ENCODE measurements around the gene THBS3. TPM values are rescaled to one million over a fixed set of nuclear protein-coding genes. Genes with fewer than 3 reads are reported as not detected.
"Not testable (repeated sequence)": the region's sequence is repeated elsewhere in the genome, so short reads cannot be mapped to it uniquely, and the experiment has no call there.

The THBS3 gene
- total and polyA plus RNA-seq, 9 of the 15 experiments (the other 6 are each of a cell fraction or from before 2014, with no cell fraction given), result 0.59 to 8.3 (median 3.2) TPM

DNA sequence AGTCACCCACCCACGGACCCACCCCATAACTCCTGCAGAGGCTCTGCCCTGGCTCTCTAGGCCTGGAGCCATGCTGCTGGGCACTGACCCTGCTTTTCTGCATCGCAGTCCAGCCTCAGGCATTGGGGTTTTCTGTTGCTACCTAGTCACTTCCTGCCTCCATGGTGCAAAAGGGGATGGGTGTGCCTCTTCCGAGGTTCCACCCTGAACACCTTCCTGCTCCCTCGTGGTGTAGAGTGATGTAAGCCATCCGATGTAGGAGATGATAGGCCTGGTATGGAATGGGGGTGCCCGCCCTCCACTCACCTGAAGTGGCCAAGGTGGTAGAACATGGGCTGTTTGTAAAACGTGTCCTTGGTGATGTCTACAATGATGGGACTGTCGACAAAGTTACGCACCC, 27.7 kb upstream of the THBS3 start:
- H3K79me2 ChIP-seq (ENCODE audit: control insufficient read depth, insufficient read depth, low read length); H3K9me1 ChIP-seq (ENCODE audit: control insufficient read depth, insufficient read depth, low read length); H3K27me3 ChIP-seq (ENCODE audit: control insufficient read depth in 2 of 2, insufficient read depth in 2 of 2, low read length in 2 of 2); BruUV-seq (replicated peaks); H3K27ac ChIP-seq (ENCODE audit: extremely low read depth, low read depth, low read length); CTCF ChIA-PET (ENCODE audit: low intra/inter-chr PET ratio); intact Hi-C loops (cut with micrococcal nuclease); H4K20me1 ChIP-seq (replicated peaks; ENCODE audit: control insufficient read depth, insufficient read depth, low read length); ATAC-seq; DNase-seq (ENCODE audit: extremely low read depth in 1 of 4, low spot score in 3 of 4); H3K4me2 ChIP-seq (ENCODE audit: insufficient read depth, low read length); H2AFZ ChIP-seq (ENCODE audit: low read depth, low read length); FAIRE-seq; H3K4me3 ChIP-seq; in situ Hi-C loops (cut with MboI); H3K9me3 ChIP-seq (replicated peaks; ENCODE audit: control insufficient read depth, insufficient read depth, low read depth, low read length); H3K9ac ChIP-seq (ENCODE audit: insufficient read depth in 1 of 2, low read depth in 2 of 2, low read length in 2 of 2): not testable (repeated sequence)
- Histone ChIP-seq H3K4me1 (replicated peaks in 1 of 2; ENCODE audit: control insufficient read depth in 2 of 2, insufficient read depth in 2 of 2, low read length in 2 of 2) (peaks cover 0 to 11% of the 10 kb centered on the region in 2 experiments; a peak in 3 of 5 replicates), H3K36me3 (ENCODE audit: control insufficient read depth, insufficient read depth, low read length) (peaks cover 11% of the 10 kb centered on the region; the same call in 1 of the 3 replicates)
- POLR2A ChIA-PET, result interaction anchor here (1.0 kb wide), 1 partner anchor 9 kb away, joined by 3 read pairs; no protein-coding TSS in a partner anchor
- 53% methylated on average over 4 of the region's 9 CpGs for WGBS (ENCODE audit: insufficient coverage, low coverage, missing lambda C conversion rate)

DNA sequence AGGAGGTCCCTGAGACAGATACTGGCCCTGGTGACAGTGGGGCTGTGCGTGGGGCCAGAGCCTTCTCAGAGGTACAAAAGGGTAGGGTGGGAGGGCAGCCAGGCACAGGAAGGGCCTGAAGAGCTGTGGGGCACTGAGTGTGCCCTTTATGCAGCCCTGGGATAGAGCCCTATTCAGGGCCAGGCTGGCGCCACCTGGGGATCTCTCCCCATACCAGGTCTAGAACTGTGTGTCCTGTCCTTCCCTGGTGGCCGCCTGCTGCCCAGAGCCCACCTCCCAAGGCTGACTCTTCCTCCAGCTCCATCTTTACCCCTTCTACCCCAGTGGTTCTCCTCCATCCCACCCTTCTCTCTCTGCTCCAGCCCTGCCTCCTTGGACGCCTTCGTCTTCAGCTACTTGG, 25.8 kb upstream of the THBS3 start:
- peak; percentile 12; the same call in 1 of the 3 replicates for ATAC-seq
- H3K79me2 ChIP-seq (ENCODE audit: control insufficient read depth, insufficient read depth, low read length); H2AFZ ChIP-seq (ENCODE audit: low read depth, low read length); DNase-seq (ENCODE audit: extremely low read depth in 1 of 4, low spot score in 3 of 4); H4K20me1 ChIP-seq (replicated peaks; ENCODE audit: control insufficient read depth, insufficient read depth, low read length); intact Hi-C loops (cut with micrococcal nuclease); POLR2A ChIA-PET; H3K4me3 ChIP-seq; CTCF ChIA-PET (ENCODE audit: low intra/inter-chr PET ratio); in situ Hi-C loops (cut with MboI); H3K9me1 ChIP-seq (ENCODE audit: control insufficient read depth, insufficient read depth, low read length); H3K27me3 ChIP-seq (ENCODE audit: control insufficient read depth in 2 of 2, insufficient read depth in 2 of 2, low read length in 2 of 2); BruUV-seq (replicated peaks); H3K27ac ChIP-seq (ENCODE audit: extremely low read depth, low read depth, low read length); FAIRE-seq; H3K9me3 ChIP-seq (replicated peaks; ENCODE audit: control insufficient read depth, insufficient read depth, low read depth, low read length); H3K4me2 ChIP-seq (ENCODE audit: insufficient read depth, low read length); H3K9ac ChIP-seq (ENCODE audit: insufficient read depth in 1 of 2, low read depth in 2 of 2, low read length in 2 of 2): not testable (repeated sequence)
- Histone ChIP-seq H3K36me3 (ENCODE audit: control insufficient read depth, insufficient read depth, low read length) (peaks cover 11% of the 10 kb centered on the region; the same call in 1 of the 3 replicates), H3K4me1 (replicated peaks in 1 of 2; ENCODE audit: control insufficient read depth in 2 of 2, insufficient read depth in 2 of 2, low read length in 2 of 2) (peaks cover 0 to 11% of the 10 kb centered on the region in 2 experiments; a peak in 3 of 5 replicates)
- 44% methylated on average over 1 of the region's 5 CpGs for WGBS (ENCODE audit: insufficient coverage, low coverage, missing lambda C conversion rate)

DNA sequence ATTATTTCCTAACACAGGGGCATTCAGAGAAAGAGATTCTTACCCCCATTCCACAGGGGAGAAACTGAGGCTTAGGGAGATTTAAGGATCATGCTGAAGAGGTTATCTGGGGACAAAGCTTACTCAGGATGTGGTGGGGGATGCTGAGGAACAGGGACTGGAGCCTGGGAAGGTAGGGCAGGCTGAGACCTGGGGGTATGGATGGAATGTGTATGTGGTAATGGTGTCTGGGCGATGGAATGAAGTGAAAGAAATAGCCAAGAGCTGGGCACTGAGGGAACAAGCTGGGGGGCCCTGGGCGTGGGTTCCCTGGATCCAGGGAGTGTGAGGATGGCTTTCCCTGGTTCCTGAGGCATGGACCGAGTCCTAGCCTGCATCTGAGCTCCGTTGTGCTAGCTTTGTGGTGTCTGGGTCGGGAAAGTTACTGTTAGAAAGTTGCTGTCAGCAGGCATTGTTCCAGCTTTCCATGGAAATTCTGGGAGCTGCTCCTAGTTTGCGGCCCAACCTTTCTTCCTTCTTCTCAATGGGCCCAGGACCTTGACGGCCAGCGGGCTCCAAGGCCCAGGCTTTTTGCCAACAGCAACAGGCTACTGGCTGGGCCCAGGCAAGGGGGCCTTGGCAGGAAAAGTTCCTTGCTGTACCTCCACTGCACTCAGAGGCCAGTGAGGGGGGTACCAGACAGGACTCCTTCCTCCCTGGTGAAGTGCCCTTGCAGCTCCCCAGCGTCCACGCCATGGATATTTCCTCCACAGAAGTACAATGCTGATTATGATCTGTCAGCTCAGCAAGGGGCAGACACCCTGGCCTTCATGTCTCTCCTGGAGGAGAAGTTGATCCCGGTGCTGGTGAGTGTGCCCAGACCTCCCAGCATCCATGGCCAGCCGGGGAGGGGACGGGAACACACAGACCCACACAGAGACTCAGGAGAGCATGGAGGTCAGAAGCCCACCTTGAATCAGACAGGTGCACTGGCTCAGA, 24.6 kb upstream of the THBS3 start:
- H3K9me1 ChIP-seq (ENCODE audit: control insufficient read depth, insufficient read depth, low read length); ATAC-seq; H3K4me3 ChIP-seq; H2AFZ ChIP-seq (ENCODE audit: low read depth, low read length); FAIRE-seq; H3K9me3 ChIP-seq (replicated peaks; ENCODE audit: control insufficient read depth, insufficient read depth, low read depth, low read length); H3K27ac ChIP-seq (ENCODE audit: extremely low read depth, low read depth, low read length); H3K79me2 ChIP-seq (ENCODE audit: control insufficient read depth, insufficient read depth, low read length); H3K27me3 ChIP-seq (ENCODE audit: control insufficient read depth in 2 of 2, insufficient read depth in 2 of 2, low read length in 2 of 2); BruUV-seq (replicated peaks); in situ Hi-C loops (cut with MboI); H3K9ac ChIP-seq (ENCODE audit: insufficient read depth in 1 of 2, low read depth in 2 of 2, low read length in 2 of 2); intact Hi-C loops (cut with micrococcal nuclease); H4K20me1 ChIP-seq (replicated peaks; ENCODE audit: control insufficient read depth, insufficient read depth, low read length); DNase-seq (ENCODE audit: extremely low read depth in 1 of 4, low spot score in 3 of 4); H3K4me2 ChIP-seq (ENCODE audit: insufficient read depth, low read length); CTCF ChIA-PET (ENCODE audit: low intra/inter-chr PET ratio): not testable (repeated sequence)
- H3K36me3 ChIP-seq (ENCODE audit: control insufficient read depth, insufficient read depth, low read length), result peaks cover 11% of the 10 kb centered on the region; the same call in 1 of the 3 replicates
- 59% methylated on average over 10 of the region's 13 CpGs for WGBS (ENCODE audit: insufficient coverage, low coverage, missing lambda C conversion rate)
- POLR2A ChIA-PET, result interaction anchor here (1.1 kb wide), 1 partner anchor 32 kb away, joined by 3 read pairs; no protein-coding TSS in a partner anchor
- H3K4me1 ChIP-seq (replicated peaks in 1 of 2; ENCODE audit: control insufficient read depth in 2 of 2, insufficient read depth in 2 of 2, low read length in 2 of 2), result peaks cover under 1 to 17% of the 10 kb centered on the region in 2 experiments; a peak in 4 of 5 replicates
